Activated CD4-positive, alpha-beta memory T cell treated with anti-CD3 and anti-CD28 coated beads for 36 hours (primary cell): Measurements from ENCODE around the gene GIT1. TPM values are rescaled to one million over a fixed set of nuclear protein-coding genes. Genes with fewer than 3 reads are reported as not detected.

Source experiments
- CTCF ChIA-PET: fragments of 350-600 bp; sonication (Branson Sonifier 250); formaldehyde crosslinking; loops from one replicate; lab custom pipeline; 2021; ENCODE audit warnings: antibody characterized with exemption, inconsistent platforms; lab: Charles Lee
- POLR2A ChIA-PET: fragments of 350-600 bp; sonication (Branson Sonifier 250); formaldehyde crosslinking; loops from one replicate; lab custom pipeline; 2021; ENCODE audit warnings: antibody characterized with exemption; lab: Charles Lee
- DNase-seq: peaks from one replicate; pipeline ENCODE4 v3.0.0-alpha.2; 2020
- H3K27ac Mint-ChIP-seq: one replicate; pipeline ENCODE4 v1.8.0; 2021; ENCODE audit warnings: mixed read lengths
- H3K27me3 Mint-ChIP-seq: one replicate; pipeline ENCODE4 v1.8.0; 2021; ENCODE audit warnings: mixed read lengths
- H3K36me3 Mint-ChIP-seq: one replicate; pipeline ENCODE4 v1.8.0; 2021; ENCODE audit warnings: mixed read lengths
- H3K4me1 Mint-ChIP-seq: one replicate; pipeline ENCODE4 v1.8.0; 2021; ENCODE audit warnings: low read depth, mixed read lengths
- H3K4me3 Mint-ChIP-seq: one replicate; pipeline ENCODE4 v1.8.0; 2021; ENCODE audit warnings: mild to moderate bottlenecking, mixed read lengths
- H3K9me3 Mint-ChIP-seq: one replicate; pipeline ENCODE4 v1.8.0; 2021; ENCODE audit warnings: mixed read lengths
- intact Hi-C: fragments of 100-400 bp; cut with micrococcal nuclease; formaldehyde crosslinking; loops from one replicate; pipeline ENCODE4 v1.15.1; 2023
- total RNA-seq, 2 experiments: library from RNA; stranded (reverse); gene quantifications; one replicate each; pipeline ENCODE4 v1.2.3, GENCODE V29; 2021

Gene GIT1
- total RNA-seq, 2 experiments from 2014 or later = 51.3 to 54.4 TPM

- Mint-ChIP-seq H3K9me3 (no peaks in the 10 kb centered on the region), H3K27me3 (no peaks in the 10 kb centered on the region), H3K36me3 (no peaks in the 10 kb centered on the region), H3K4me3 (peak within 1 kb of the TSS; percentile 78), H3K4me1 (peaks cover 60% of the 10 kb centered on the region), H3K27ac (peak within 1 kb of the TSS; percentile 85)
- ChIA-PET CTCF (interaction anchor here (1.0 to 1.7 kb wide), 4 partner anchors 8 to 157 kb away, joined by 3 to 8 read pairs (median 6); no protein-coding TSS in a partner anchor), POLR2A (interaction anchor here (1.0 to 1.5 kb wide), 2 partner anchors 55 to 138 kb away, joined by 3 to 6 read pairs; partner anchors contain the start of gene ABHD15)
- intact Hi-C loops = loop anchor here (5.0 to 10.0 kb wide), 2 partner anchors 472 to 485 kb away; no protein-coding TSS in a partner anchor
- DNase-seq = peak; percentile 74
These were observed 33.2 kb upstream of the GIT1 start, which contains the start of gene CORO6 for GRCh38 chr17:29622337-29623282. Gene CORO6 (minus strand): TSS chr17:29622912. CDS start chr17:29621421, 1,491 bp downstream.

- H3K4me1 Mint-ChIP-seq = peaks cover 61% of the 10 kb centered on the region
- H3K27ac Mint-ChIP-seq = no peak overlapping the region
- peak overlapping the region; percentile 78 for H3K4me3 Mint-ChIP-seq
- intact Hi-C loops = loop anchor here (5.0 to 10.0 kb wide), 2 partner anchors 473 to 484 kb away; no protein-coding TSS in a partner anchor
- ChIA-PET CTCF (interaction anchor here (0.6 to 1.4 kb wide), 5 partner anchors 18 to 180 kb away, joined by 3 to 6 read pairs (median 3); no protein-coding TSS in a partner anchor), POLR2A (no interaction called here)
- no peaks in the 10 kb centered on the region for H3K27me3 Mint-ChIP-seq
- no peak for DNase-seq
- no peaks in the 10 kb centered on the region for H3K9me3 Mint-ChIP-seq
- no peaks in the 10 kb centered on the region for H3K36me3 Mint-ChIP-seq
These were observed 32.3 kb upstream of the GIT1 start for GRCh38 chr17:29621751-29622194.

- Mint-ChIP-seq H3K9me3 (no peaks in the 10 kb centered on the region), H3K4me1 (peaks cover 65% of the 10 kb centered on the region), H3K27ac (no peak overlapping the region), H3K4me3 (peak overlapping the region; percentile 78), H3K27me3 (no peaks in the 10 kb centered on the region), H3K36me3 (no peaks in the 10 kb centered on the region)
- intact Hi-C loops = loop anchor here (5.0 to 10.0 kb wide), 2 partner anchors 474 to 484 kb away; no protein-coding TSS in a partner anchor
- CTCF ChIA-PET = interaction anchor here (0.6 to 1.4 kb wide), 5 partner anchors 19 to 181 kb away, joined by 3 to 6 read pairs (median 3); no protein-coding TSS in a partner anchor
- no peak for DNase-seq
- POLR2A ChIA-PET = no interaction called here
These were observed 31.5 kb upstream of the GIT1 start for GRCh38 chr17:29620779-29621500.

GRCh38 chr17:29620271-29620670, 30.8 kb upstream of the GIT1 start:
- no peak overlapping the region for H3K4me3 Mint-ChIP-seq
- peaks cover 64% of the 10 kb centered on the region for H3K4me1 Mint-ChIP-seq
- H3K9me3 Mint-ChIP-seq = no peaks in the 10 kb centered on the region
- H3K36me3 Mint-ChIP-seq = no peaks in the 10 kb centered on the region
- no peak for DNase-seq
- ChIA-PET CTCF (interaction anchor here (0.9 to 5.9 kb wide), 4 partner anchors 19 to 158 kb away, joined by 3 to 73 read pairs (median 4); no protein-coding TSS in a partner anchor), POLR2A (no interaction called here)
- intact Hi-C loops = loop anchor here (5.0 to 10.0 kb wide), 2 partner anchors 475 to 483 kb away; no protein-coding TSS in a partner anchor
- H3K27ac Mint-ChIP-seq = no peak overlapping the region
- peaks cover 1% of the 10 kb centered on the region for H3K27me3 Mint-ChIP-seq

- no peak overlapping the region for H3K27ac Mint-ChIP-seq
- ChIA-PET POLR2A (interaction anchor here (4.8 kb wide), 1 partner anchor 52 kb away, joined by 30 read pairs; the partner anchor contains the start of genes ABHD15 and TP53I13), CTCF (interaction anchor here (0.9 to 6.9 kb wide), 8 partner anchors 12 to 312 kb away, joined by 3 to 159 read pairs (median 35); partner anchors contain the start of genes ABHD15, ANKRD13B, SSH2 and TP53I13)
- intact Hi-C loops = loop anchor here (5.0 kb wide), 1 partner anchor 327 kb away; the partner anchor contains the start of gene NUFIP2
- peaks cover 1% of the 10 kb centered on the region for H3K27me3 Mint-ChIP-seq
- no peaks in the 10 kb centered on the region for H3K36me3 Mint-ChIP-seq
- H3K9me3 Mint-ChIP-seq = no peaks in the 10 kb centered on the region
- no peak overlapping the region for H3K4me3 Mint-ChIP-seq
- peak; percentile 50 for DNase-seq
- peaks cover 64% of the 10 kb centered on the region for H3K4me1 Mint-ChIP-seq
These were observed 29.8 kb upstream of the GIT1 start for GRCh38 chr17:29619251-29619650.

GRCh38 chr17:29618272-29619065, 29.0 kb upstream of the GIT1 start:
- intact Hi-C loops = loop anchor here (5.0 kb wide), 1 partner anchor 326 kb away; the partner anchor contains the start of gene NUFIP2
- ChIA-PET POLR2A (interaction anchor here (0.6 to 4.8 kb wide), 12 partner anchors 9 to 324 kb away, joined by 3 to 30 read pairs (median 5); partner anchors contain the start of genes ABHD15, ANKRD13B, NUFIP2 and SSH2), CTCF (interaction anchor here (0.9 to 6.9 kb wide), 33 partner anchors 8 to 475 kb away, joined by 3 to 159 read pairs (median 8); partner anchors contain the start of genes ABHD15, ANKRD13B, GIT1 and MYO18A)
- H3K36me3 Mint-ChIP-seq = no peaks in the 10 kb centered on the region
- peaks cover 1% of the 10 kb centered on the region for H3K27me3 Mint-ChIP-seq
- peak overlapping the region; percentile 77 for H3K4me3 Mint-ChIP-seq
- H3K9me3 Mint-ChIP-seq = no peaks in the 10 kb centered on the region
- no peak overlapping the region for H3K27ac Mint-ChIP-seq
- peaks cover 61% of the 10 kb centered on the region for H3K4me1 Mint-ChIP-seq
- DNase-seq = no peak

GRCh38 chr17:29617481-29618271, 28.2 kb upstream of the GIT1 start:
- intact Hi-C loops = loop anchor here (1.0 to 5.0 kb wide), 5 partner anchors 37 to 325 kb away; partner anchors contain the start of gene NUFIP2
- peak overlapping the region; percentile 77 for H3K4me3 Mint-ChIP-seq
- no peaks in the 10 kb centered on the region for H3K9me3 Mint-ChIP-seq
- DNase-seq = peak; percentile 92
- CTCF ChIA-PET = interaction anchor here (0.6 to 6.9 kb wide), 53 partner anchors 9 to 1231 kb away, joined by 3 to 159 read pairs (median 5); partner anchors contain the start of genes ABHD15, ANKRD13B, GIT1 and MYO18A
- peaks cover 1% of the 10 kb centered on the region for H3K27me3 Mint-ChIP-seq
- no peaks in the 10 kb centered on the region for H3K36me3 Mint-ChIP-seq
- H3K27ac Mint-ChIP-seq = peak overlapping the region; percentile 87
- peaks cover 54% of the 10 kb centered on the region for H3K4me1 Mint-ChIP-seq
- POLR2A ChIA-PET = interaction anchor here (0.6 to 4.8 kb wide), 20 partner anchors 9 to 323 kb away, joined by 3 to 30 read pairs (median 5); partner anchors contain the start of genes ABHD15, ANKRD13B, NUFIP2 and SSH2

GRCh38 chr17:29617125-29617480, 27.7 kb upstream of the GIT1 start:
- H3K27ac Mint-ChIP-seq = peak overlapping the region; percentile 87
- POLR2A ChIA-PET = interaction anchor here (0.6 to 4.8 kb wide), 19 partner anchors 22 to 323 kb away, joined by 3 to 30 read pairs (median 5); partner anchors contain the start of genes ABHD15, ANKRD13B, NUFIP2 and SSH2
- DNase-seq = peak; percentile 97
- intact Hi-C loops = loop anchor here (1.0 to 5.0 kb wide), 5 partner anchors 37 to 325 kb away; partner anchors contain the start of gene NUFIP2
- peak overlapping the region; percentile 77 for H3K4me3 Mint-ChIP-seq
- peaks cover 52% of the 10 kb centered on the region for H3K4me1 Mint-ChIP-seq
- H3K27me3 Mint-ChIP-seq = peaks cover 1% of the 10 kb centered on the region
- CTCF ChIA-PET = interaction anchor here (0.5 to 6.9 kb wide), 53 partner anchors 8 to 1231 kb away, joined by 3 to 159 read pairs (median 6); partner anchors contain the start of genes ABHD15, ANKRD13B, GIT1 and MYO18A
- H3K36me3 Mint-ChIP-seq = no peaks in the 10 kb centered on the region
- no peaks in the 10 kb centered on the region for H3K9me3 Mint-ChIP-seq

- Mint-ChIP-seq H3K36me3 (no peaks in the 10 kb centered on the region), H3K4me3 (peak overlapping the region; percentile 77), H3K27me3 (peaks cover 1% of the 10 kb centered on the region), H3K27ac (no peak overlapping the region), H3K9me3 (no peaks in the 10 kb centered on the region), H3K4me1 (peaks cover 47% of the 10 kb centered on the region)
- DNase-seq = peak; percentile 25
- intact Hi-C loops = loop anchor here (1.0 to 5.0 kb wide), 5 partner anchors 36 to 324 kb away; partner anchors contain the start of gene NUFIP2
- CTCF ChIA-PET = interaction anchor here (0.5 to 6.9 kb wide), 47 partner anchors 8 to 314 kb away, joined by 3 to 159 read pairs (median 6); partner anchors contain the start of genes ABHD15, ANKRD13B, GIT1 and SSH2
- POLR2A ChIA-PET = interaction anchor here (0.6 to 4.8 kb wide), 15 partner anchors 23 to 314 kb away, joined by 3 to 30 read pairs (median 6); partner anchors contain the start of genes ABHD15, ANKRD13B, SSH2 and TAOK1
These were observed 27.0 kb upstream of the GIT1 start for GRCh38 chr17:29616300-29617048.
